KBM-7 (cell line): ENCODE results near the gene DNAJB12.
"Not testable (repeated sequence)": the region's sequence is repeated elsewhere in the genome, so short reads cannot be mapped to it uniquely, and the experiment has no call there.

Experiments
- DNase-seq: peaks from one replicate; pipeline ENCODE4 v3.0.0-alpha.2; 2015
- in situ Hi-C: fragments of 300-500 bp; cut with MboI; formaldehyde crosslinking; loops from 2 replicates; pipeline ENCODE4 v1.14.3; 2020; ENCODE audit warnings: low sequenced_read_pairs, low pct_unique_long_range_greater_than_20kb, mixed read lengths

DNAJB12 gene

GRCh38 chr10:72354356-72355213 is at the start of gene DNAJB12:
TSS of gene DNAJB12 (minus strand) at chr10:72354919. CDS start at chr10:72354897, 22 bp downstream.
- peak; percentile 97 for DNase-seq
- in situ Hi-C loops, result loop anchor here (25.0 kb wide), 1 partner anchor 508 kb away; no protein-coding TSS in a partner anchor

GRCh38 chr10:72395581-72395980 is 40.9 kb upstream of the DNAJB12 start:
- in situ Hi-C loops, result not testable (repeated sequence)

GRCh38 chr10:72392571-72392970 is 37.9 kb upstream of the DNAJB12 start:
- DNase-seq, result peak; percentile 21
- in situ Hi-C loops, result no loop called here

More at GRCh38 chr10:72395581-72395980, 40.9 kb upstream of the DNAJB12 start:
- not testable (repeated sequence) for DNase-seq

- in situ Hi-C loops, result no loop called here
- no peak for DNase-seq
These were observed 36.0 kb upstream of the DNAJB12 start for GRCh38 chr10:72390764-72391163.

- in situ Hi-C loops, result no loop called here
- no peak for DNase-seq
These were observed 35.0 kb upstream of the DNAJB12 start for GRCh38 chr10:72389716-72390115.

- in situ Hi-C loops, result no loop called here
- DNase-seq, result no peak
These were observed 34.3 kb upstream of the DNAJB12 start for GRCh38 chr10:72389014-72389413.

- in situ Hi-C loops, result no loop called here
- no peak for DNase-seq
These were observed 33.3 kb upstream of the DNAJB12 start for GRCh38 chr10:72388062-72388461.

- in situ Hi-C loops, result no loop called here
- no peak for DNase-seq
These were observed 32.3 kb upstream of the DNAJB12 start for GRCh38 chr10:72386916-72387586.

GRCh38 chr10:72385724-72386123 is 31.0 kb upstream of the DNAJB12 start:
- DNase-seq, result no peak
- in situ Hi-C loops, result no loop called here

- in situ Hi-C loops, DNase-seq: not testable (repeated sequence)
These were observed 30.3 kb upstream of the DNAJB12 start for GRCh38 chr10:72384982-72385381.

GRCh38 chr10:72379776-72380175 is 25.1 kb upstream of the DNAJB12 start:
- in situ Hi-C loops, result no loop called here
- no peak for DNase-seq

GRCh38 chr10:72379062-72379461 is 24.3 kb upstream of the DNAJB12 start:
- in situ Hi-C loops, result no loop called here
- DNase-seq, result no peak

- in situ Hi-C loops, result no loop called here
- no peak for DNase-seq
These were observed 20.9 kb upstream of the DNAJB12 start for GRCh38 chr10:72375585-72375984.

GRCh38 chr10:72375173-72375572 is 20.5 kb upstream of the DNAJB12 start:
- in situ Hi-C loops, result no loop called here
- DNase-seq, result no peak

- in situ Hi-C loops, result loop anchor here (25.0 kb wide), 1 partner anchor 492 kb away; no protein-coding TSS in a partner anchor
- DNase-seq, result no peak
These were observed 15.5 kb upstream of the DNAJB12 start for GRCh38 chr10:72370201-72370722.

GRCh38 chr10:72367301-72367960 is 12.7 kb upstream of the DNAJB12 start:
- DNase-seq, result no peak
- in situ Hi-C loops, result loop anchor here (25.0 kb wide), 1 partner anchor 495 kb away; no protein-coding TSS in a partner anchor

GRCh38 chr10:72365106-72365895 is 10.6 kb upstream of the DNAJB12 start:
- DNase-seq, result no peak
- in situ Hi-C loops, result loop anchor here (25.0 kb wide), 1 partner anchor 497 kb away; no protein-coding TSS in a partner anchor

GRCh38 chr10:72364239-72364777 is 9.6 kb upstream of the DNAJB12 start:
- in situ Hi-C loops, result loop anchor here (25.0 kb wide), 1 partner anchor 498 kb away; no protein-coding TSS in a partner anchor
- peak; percentile 95 for DNase-seq
